HG03095 (cell line): Measurements from ENCODE around the gene TMEM59L.

Experiments used
- ATAC-seq: cut with Tn5 transposase; IDR thresholded peaks from one replicate; pipeline ENCODE4 v1.9.1; 2021; ENCODE audit warnings: moderate library complexity; ENCODE audit not compliant: unreplicated experiment

TMEM59L gene

GRCh38 chr19:18608102-18608804, 4.4 kb upstream of the TMEM59L start:
- no peak for ATAC-seq

GRCh38 chr19:18608805-18609716, 3.6 kb upstream of the TMEM59L start:
- no peak for ATAC-seq

GRCh38 chr19:18609717-18610051, 3.0 kb upstream of the TMEM59L start:
- ATAC-seq = no peak

- no peak for ATAC-seq
Observed at GRCh38 chr19:18610245-18610555, 2.5 kb upstream of the TMEM59L start.

- ATAC-seq = no peak
Observed at GRCh38 chr19:18610556-18611326, 1.9 kb upstream of the TMEM59L start.

GRCh38 chr19:18611327-18612050, 1.2 kb upstream of the TMEM59L start:
- no peak for ATAC-seq

GRCh38 chr19:18612051-18612771, 459 bp upstream of the TMEM59L start:
- ATAC-seq = no peak

- ATAC-seq = no peak
Observed at GRCh38 chr19:18613589-18614234, 1.0 kb downstream of the TMEM59L start.

- no peak for ATAC-seq
Observed at GRCh38 chr19:18616023-18616422, 3.4 kb downstream of the TMEM59L start.

GRCh38 chr19:18617562-18617961, 4.9 kb downstream of the TMEM59L start:
- no peak for ATAC-seq

GRCh38 chr19:18618236-18618635, 5.6 kb downstream of the TMEM59L start:
- ATAC-seq = no peak

- ATAC-seq = no peak
Observed at GRCh38 chr19:18620311-18620710, 7.6 kb downstream of the TMEM59L start.

- no peak for ATAC-seq
Observed at GRCh38 chr19:18620902-18621301, 8.2 kb downstream of the TMEM59L start.

GRCh38 chr19:18626906-18627305, 14.2 kb downstream of the TMEM59L start:
- ATAC-seq = no peak

- no peak for ATAC-seq
Observed at GRCh38 chr19:18629166-18630088, 16.8 kb downstream of the TMEM59L start.

GRCh38 chr19:18633321-18633720, 20.7 kb downstream of the TMEM59L start:
- ATAC-seq = no peak

- ATAC-seq = no peak
Observed at GRCh38 chr19:18634612-18635297, 22.1 kb downstream of the TMEM59L start.

GRCh38 chr19:18635831-18636182, 23.1 kb downstream of the TMEM59L start:
- ATAC-seq = no peak
